H1 (cell line): ENCODE measurements around the gene HNF1B. TPM values are rescaled to one million over a fixed set of nuclear protein-coding genes. Genes with fewer than 3 reads are reported as not detected.

Source experiments
- GTF2F1 ChIP-seq: IDR thresholded peaks from 2 replicates; pipeline ENCODE4 v1.6.1; 2012; ENCODE audit warnings: low read depth, low read length, improper control_type of control experiment, borderline replicate concordance
- SUZ12 ChIP-seq: fragments of 200-600 bp; sonication (generic); IDR thresholded peaks from 2 replicates; pipeline ENCODE4 v1.6.1; 2012; ENCODE audit warnings: mild to moderate bottlenecking, inconsistent platforms, low read length, moderate library complexity, mixed read lengths
- polyA plus RNA-seq, 7 experiments: library from polyadenylated mRNA; depleted of rRNA in 3 of 7; stranded (reverse) in 5 of 7; unstranded in 2 of 7; fragments of >200 nt in 5 of 7; fragments of 200-250 nt in 2 of 7; gene quantifications; 1 replicate in 5 of 7; 2 replicates in 1 of 7; 4 replicates in 1 of 7; pipeline versions ENCODE4 v1.2.1 to v1.2.3, GENCODE V29; 2011 to 2013; ENCODE audit warnings: missing spikeins in 2 of 7, mixed read lengths in 2 of 7
- total RNA-seq: library from RNA; stranded (reverse); fragmentation: NEBNext Ultra II Directional; extraction: Animal tissue kit (Norgen Biotek cat#: 25700); gene quantifications from 2 replicates; pipeline ENCODE4 v1.2.1, GENCODE V29; 2021

The HNF1B gene
- total and polyA plus RNA-seq, 2 of the 8 experiments (the other 6 are each of a cell fraction or from before 2014, with no cell fraction given) = 0.13 to 0.30 TPM

DNA sequence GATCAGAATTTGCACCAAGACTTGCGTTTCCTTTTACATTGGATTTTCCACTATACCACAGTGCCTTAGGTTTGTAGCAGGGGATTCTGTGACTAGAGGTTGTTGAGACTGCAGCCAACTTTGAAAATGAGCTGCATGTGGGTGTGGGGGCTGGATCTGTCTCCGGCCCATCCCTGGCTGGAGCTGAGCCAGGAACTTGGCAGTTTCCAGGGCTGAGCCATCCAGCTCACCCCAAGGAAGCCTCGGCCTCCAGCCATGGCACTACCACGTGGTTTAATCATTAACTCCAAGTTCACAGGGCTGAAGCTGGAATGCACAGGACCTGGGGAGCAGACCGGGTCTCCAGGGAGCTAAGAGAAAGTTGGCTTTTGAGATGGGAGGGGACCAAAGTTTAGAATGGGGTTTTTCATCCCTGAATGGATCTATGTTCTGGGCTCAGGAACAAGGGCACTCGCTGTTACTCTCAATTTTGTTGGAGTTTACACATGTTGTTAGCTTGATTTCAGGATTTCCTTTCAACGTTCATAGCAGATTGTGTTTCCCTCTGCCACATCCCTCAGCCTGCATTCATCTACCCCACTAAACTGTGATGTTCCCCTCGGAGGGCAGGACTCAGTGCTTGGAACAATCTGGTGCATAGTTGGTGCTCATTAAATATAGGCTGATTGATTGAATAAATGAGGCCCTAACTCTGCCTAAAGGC lies 42.3 kb upstream of the HNF1B start (continued):
- TF ChIP-seq SUZ12 (no peak), GTF2F1 (no peak)
